Measurements from ENCODE around the gene ZNF316. TPM values are rescaled to one million over a fixed set of nuclear protein-coding genes. Genes with fewer than 3 reads are reported as not detected.

The ZNF316 gene
- total and polyA plus RNA-seq, 11 donors: 11.0 to 22.9 (median 13.5) TPM

DNA sequence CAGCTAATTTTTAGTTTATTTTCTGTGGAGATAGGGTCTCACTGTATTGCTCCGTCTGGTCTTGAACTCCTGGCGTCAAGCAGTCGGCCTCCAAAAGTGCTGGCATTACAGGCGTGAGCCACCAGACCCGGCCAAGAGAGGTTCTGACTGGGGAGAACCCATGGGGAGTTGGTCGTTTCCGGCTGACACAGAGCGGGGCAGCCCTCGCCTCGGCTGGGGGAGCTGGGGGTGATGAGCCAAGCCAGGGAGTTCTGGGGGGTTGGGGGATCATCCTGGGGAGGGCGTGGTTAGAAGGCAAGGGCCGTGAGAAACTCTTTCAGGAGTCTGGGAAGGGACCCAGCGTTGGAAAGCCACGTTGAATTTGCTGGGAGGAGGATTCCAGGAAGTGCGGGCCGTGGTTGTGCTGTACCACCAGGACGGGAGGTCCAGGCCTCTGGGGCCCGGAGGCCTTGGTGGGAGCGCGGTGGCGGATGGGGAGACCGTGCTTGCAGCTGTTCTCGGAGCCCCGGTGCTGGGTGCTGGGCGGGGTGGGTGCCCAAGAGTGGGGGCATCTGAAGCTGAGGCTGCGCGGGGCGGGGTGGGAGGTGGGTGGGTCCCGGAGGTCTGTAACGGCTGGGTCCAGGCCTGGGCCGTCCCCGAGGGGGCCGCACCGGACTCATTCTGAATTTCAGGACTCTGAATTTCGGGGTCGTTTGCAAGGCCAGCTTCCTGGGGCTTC, 30.1 kb upstream of the ZNF316 start:
- 92 to 95% (median 92%) methylated on average over 33 to 36 of the region's 36 CpGs for WGBS, 4 donors
- H3K27me3 ChIP-seq: no peaks in the 10 kb centered on the region
- no peak overlapping the region for H3K4me3 ChIP-seq
- no peaks in the 10 kb centered on the region for H3K4me1 ChIP-seq
- DNase-seq: no peak
- TF ChIP-seq CTCF (IDR thresholded peaks at IDR 0.05) (no peak), POLR2A (IDR thresholded peaks at IDR 0.05) (no peak)
- H3K36me3 ChIP-seq: peaks cover 0 to 67% (median 54%) of the 10 kb centered on the region in 9 donors
- intact Hi-C loops (cut with DNase I): no loop called here
- H3K9me3 ChIP-seq: no peaks in the 10 kb centered on the region
- peak in 1 of 4 donors; percentile 12 for ATAC-seq
- H3K27ac ChIP-seq: no peak overlapping the region

GRCh38 chr7:6607651-6608051, 29.5 kb upstream of the ZNF316 start:
- Histone ChIP-seq H3K27me3 (no peaks in the 10 kb centered on the region), H3K9me3 (no peaks in the 10 kb centered on the region), H3K36me3 (peaks cover 0 to 61% (median 48%) of the 10 kb centered on the region in 9 donors), H3K4me1 (no peaks in the 10 kb centered on the region), H3K4me3 (no peak overlapping the region), H3K27ac (no peak overlapping the region)
- DNase-seq: no peak
- ATAC-seq: peak in 2 of 4 donors; percentile 16 to 25
- intact Hi-C loops (cut with DNase I): no loop called here
- WGBS, 4 donors: 90 to 95% (median 94%) methylated on average over 37 to 38 of the region's 38 CpGs
- TF ChIP-seq POLR2A (IDR thresholded peaks at IDR 0.05): no peak
- no peak for TF ChIP-seq CTCF (IDR thresholded peaks at IDR 0.05)

- peaks cover 0 to 56% (median 43%) of the 10 kb centered on the region in 9 donors for H3K36me3 ChIP-seq
- WGBS, 4 donors: 89 to 93% (median 91%) methylated on average over 19 to 27 of the region's 27 CpGs
- intact Hi-C loops (cut with DNase I): no loop called here
These were observed 29.0 kb upstream of the ZNF316 start for GRCh38 chr7:6608081-6608480.

GRCh38 chr7:6608794-6609193, 28.3 kb upstream of the ZNF316 start:
- intact Hi-C loops (cut with DNase I): no loop called here
- Histone ChIP-seq H3K9me3 (no peaks in the 10 kb centered on the region), H3K4me3 (no peak overlapping the region), H3K27ac (no peak overlapping the region), H3K27me3 (no peaks in the 10 kb centered on the region), H3K36me3 (peaks cover 0 to 49% (median 37%) of the 10 kb centered on the region in 9 donors), H3K4me1 (no peaks in the 10 kb centered on the region)
- 95 to 97% (median 96%) methylated on average over 12 of the region's 12 CpGs for WGBS, 4 donors
- no peak for ATAC-seq
- TF ChIP-seq CTCF (IDR thresholded peaks at IDR 0.05) (no peak), POLR2A (IDR thresholded peaks at IDR 0.05) (no peak)
- DNase-seq: no peak

More at GRCh38 chr7:6608081-6608480, 29.0 kb upstream of the ZNF316 start:
- DNase-seq (no peak), ATAC-seq (no peak)
- TF ChIP-seq POLR2A (IDR thresholded peaks at IDR 0.05): no peak
- TF ChIP-seq CTCF (IDR thresholded peaks at IDR 0.05): no peak
- no peak overlapping the region for H3K27ac ChIP-seq
- H3K27me3 ChIP-seq: no peaks in the 10 kb centered on the region
- no peaks in the 10 kb centered on the region for H3K9me3 ChIP-seq
- H3K4me1 ChIP-seq: no peaks in the 10 kb centered on the region
- H3K4me3 ChIP-seq: no peak overlapping the region

All from heart left ventricle (tissue), 16 donors.